Right lobe of liver (tissue), 6 donors: ENCODE measurements around the gene GULP1. TPM values are rescaled to one million over a fixed set of nuclear protein-coding genes. Genes with fewer than 3 reads are reported as not detected.
A peak's percentile ranks its signal among the peaks of the same experiment; 100 is the strongest.

Source experiments
- ATAC-seq, 4 donors: fragments of 200-7000 bp; cut with Tn5 transposase; one replicate each; pipeline ENCODE4 v1.9.1; 2020; ENCODE audit warnings: mild to moderate bottlenecking in 4 of 4, moderate library complexity in 4 of 4
- DNase-seq, 3 donors: peaks; one replicate each; pipeline ENCODE4 v3.0.0-alpha.2; 2020
- H3K27ac ChIP-seq, 3 donors: fragments of 200-600 bp; one replicate each; pipeline ENCODE4 v1.8.0; 2022
- H3K27me3 ChIP-seq, 2 donors: fragments of 200-600 bp; one replicate each; pipeline ENCODE4 v1.8.0; 2022
- H3K36me3 ChIP-seq, 4 donors: fragments of 200-600 bp; sonication (generic) in 1 of 4; one replicate each; pipeline versions ENCODE4 v1.5.1 to v1.8.0; 2017 to 2022; ENCODE audit warnings: control low read depth in 1 of 4
- H3K4me1 ChIP-seq, 4 donors: fragments of 200-600 bp; sonication (generic) in 1 of 4; one replicate each; pipeline versions ENCODE4 v1.5.1 to v1.8.0; 2017 to 2022; ENCODE audit warnings: control low read depth in 1 of 4
- H3K4me3 ChIP-seq, 3 donors: fragments of 200-600 bp; one replicate each; pipeline ENCODE4 v1.8.0; 2022
- H3K9me3 ChIP-seq, 4 donors: fragments of 200-600 bp; sonication (generic) in 1 of 4; one replicate each; pipeline versions ENCODE4 v1.5.1 to v1.8.0; 2017 to 2022; ENCODE audit warnings: control low read depth in 1 of 4
- POLR2A ChIP-seq: fragments of 450-650 bp; IDR thresholded peaks from one replicate; pipeline ENCODE4 v1.6.1; 2017; ENCODE audit warnings: antibody characterized with exemption, mild to moderate bottlenecking
- WGBS: methylation state at CpG from one replicate; pipeline ENCODE4 v1.1.6; 2018; ENCODE audit warnings: low coverage, low lambda C conversion rate; ENCODE audit not compliant: insufficient coverage; ENCODE audit errors: missing lambda C conversion rate; 5-methylcytosine and 5-hydroxymethylcytosine counted together
- intact Hi-C, 2 donors: fragments of 100-400 bp; cut with DNase I; formaldehyde crosslinking; loops; one replicate each; pipeline versions ENCODE4 v1.11.2 to v1.14.1; 2022
- total RNA-seq, 6 experiments: library from RNA; depleted of rRNA in 2 of 6; stranded (reverse); fragments of >200 nt in 2 of 6; fragmentation: NEBNext Ultra II Directional in 3 of 6; extraction: Animal tissue kit (Norgen Biotek cat#: 25700) in 3 of 6; gene quantifications; one replicate each; pipeline versions ENCODE4 v1.1.0 to v1.2.4, GENCODE V29; 2016 to 2023
- TF ChIP-seq, protein P1 (sequence below), 4 donors: fragments of 200-600 bp in 3 of 4; fragments of 450-650 bp in 1 of 4; IDR thresholded peaks; one replicate each; pipeline versions ENCODE4 v1.5.1 to v1.8.0; 2016 to 2022; ENCODE audit warnings: antibody characterized with exemption in 4 of 4, mild to moderate bottlenecking in 2 of 4
- donor health status: DM: no; HTN: yes; CAD: no.
- donor health status: DM: no; HTN: no; CAD: no.
- donor health status: DM: no; HTN: no; CAD: no.
- donor health status: DM: no; HTN: yes; CAD: no.
- donor health status: DM: no; HTN: yes; CAD: no.

Gene GULP1
- total RNA-seq, 6 experiments from 2014 or later = 0.42 to 4.4 (median 0.89) TPM

DNA sequence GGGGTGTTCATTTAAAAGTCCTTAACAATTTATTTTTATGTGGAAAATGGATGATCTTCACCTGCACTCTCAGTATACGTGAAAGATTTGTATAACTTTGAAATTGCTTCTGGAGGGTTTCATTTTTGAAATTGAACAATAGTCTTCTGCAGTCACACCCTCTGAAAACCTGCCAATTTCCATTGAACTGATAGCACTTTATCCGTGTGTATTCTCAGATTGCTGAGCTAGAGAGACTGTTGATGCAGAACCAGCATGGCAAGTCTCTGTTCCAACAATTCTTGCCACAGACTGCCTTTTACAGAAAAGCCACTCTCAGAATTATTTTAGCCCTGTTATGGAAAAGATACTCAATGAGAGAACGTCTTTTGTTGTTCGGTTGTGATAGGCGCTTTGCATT is 6.6 kb upstream of the GULP1 start:
- no peak for DNase-seq
- H3K4me3 ChIP-seq = no peak overlapping the region

DNA sequence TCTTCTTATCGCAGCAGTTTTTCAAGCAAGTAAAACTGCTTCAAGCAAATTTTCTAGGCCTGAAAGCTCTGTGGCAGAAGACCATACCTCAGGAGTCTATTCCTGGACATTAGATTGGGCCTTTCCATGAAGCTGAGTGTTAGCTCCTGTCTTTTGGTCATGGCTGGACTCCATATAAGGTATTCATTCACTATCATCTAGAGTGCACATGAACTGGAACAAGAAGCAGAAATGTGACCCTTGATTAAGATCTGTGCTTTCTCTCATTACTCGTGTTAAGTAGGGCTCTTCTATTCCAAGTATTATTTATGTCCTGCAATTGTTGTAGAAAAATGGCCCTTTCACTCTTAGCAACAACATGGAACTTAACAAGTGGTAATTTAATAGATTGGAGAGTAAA is 5.9 kb upstream of the GULP1 start:
- TF ChIP-seq POLR2A = no peak
- TF ChIP-seq, protein P1, sequence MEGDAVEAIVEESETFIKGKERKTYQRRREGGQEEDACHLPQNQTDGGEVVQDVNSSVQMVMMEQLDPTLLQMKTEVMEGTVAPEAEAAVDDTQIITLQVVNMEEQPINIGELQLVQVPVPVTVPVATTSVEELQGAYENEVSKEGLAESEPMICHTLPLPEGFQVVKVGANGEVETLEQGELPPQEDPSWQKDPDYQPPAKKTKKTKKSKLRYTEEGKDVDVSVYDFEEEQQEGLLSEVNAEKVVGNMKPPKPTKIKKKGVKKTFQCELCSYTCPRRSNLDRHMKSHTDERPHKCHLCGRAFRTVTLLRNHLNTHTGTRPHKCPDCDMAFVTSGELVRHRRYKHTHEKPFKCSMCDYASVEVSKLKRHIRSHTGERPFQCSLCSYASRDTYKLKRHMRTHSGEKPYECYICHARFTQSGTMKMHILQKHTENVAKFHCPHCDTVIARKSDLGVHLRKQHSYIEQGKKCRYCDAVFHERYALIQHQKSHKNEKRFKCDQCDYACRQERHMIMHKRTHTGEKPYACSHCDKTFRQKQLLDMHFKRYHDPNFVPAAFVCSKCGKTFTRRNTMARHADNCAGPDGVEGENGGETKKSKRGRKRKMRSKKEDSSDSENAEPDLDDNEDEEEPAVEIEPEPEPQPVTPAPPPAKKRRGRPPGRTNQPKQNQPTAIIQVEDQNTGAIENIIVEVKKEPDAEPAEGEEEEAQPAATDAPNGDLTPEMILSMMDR (IDR thresholded peaks at IDR 0.05) = no peak
- WGBS = 65% methylated on average over 2 of the region's 2 CpGs
- intact Hi-C loops = no loop called here
- H3K27me3 ChIP-seq = no peaks in the 10 kb centered on the region
- H3K9me3 ChIP-seq = no peaks in the 10 kb centered on the region
- peaks cover 0 to 1% (median 0%) of the 10 kb centered on the region in 4 donors for H3K4me1 ChIP-seq
- ATAC-seq = no peak
- no peaks in the 10 kb centered on the region for H3K36me3 ChIP-seq
- no peak for DNase-seq
- H3K27ac ChIP-seq = no peak overlapping the region
- H3K4me3 ChIP-seq = no peak overlapping the region

More for the DNA sequence above, 6.6 kb upstream of the GULP1 start:
- 64% methylated on average over 5 of the region's 5 CpGs for WGBS
- H3K36me3 ChIP-seq = no peaks in the 10 kb centered on the region
- intact Hi-C loops = no loop called here
- no peaks in the 10 kb centered on the region for H3K9me3 ChIP-seq
- H3K27ac ChIP-seq = no peak overlapping the region
- no peaks in the 10 kb centered on the region for H3K27me3 ChIP-seq
- ATAC-seq = no peak
- no peak for TF ChIP-seq POLR2A
- TF ChIP-seq, protein P1 (IDR thresholded peaks at IDR 0.05) = no peak
- H3K4me1 ChIP-seq = peaks cover 0 to 4% (median 0%) of the 10 kb centered on the region in 4 donors

DNA sequence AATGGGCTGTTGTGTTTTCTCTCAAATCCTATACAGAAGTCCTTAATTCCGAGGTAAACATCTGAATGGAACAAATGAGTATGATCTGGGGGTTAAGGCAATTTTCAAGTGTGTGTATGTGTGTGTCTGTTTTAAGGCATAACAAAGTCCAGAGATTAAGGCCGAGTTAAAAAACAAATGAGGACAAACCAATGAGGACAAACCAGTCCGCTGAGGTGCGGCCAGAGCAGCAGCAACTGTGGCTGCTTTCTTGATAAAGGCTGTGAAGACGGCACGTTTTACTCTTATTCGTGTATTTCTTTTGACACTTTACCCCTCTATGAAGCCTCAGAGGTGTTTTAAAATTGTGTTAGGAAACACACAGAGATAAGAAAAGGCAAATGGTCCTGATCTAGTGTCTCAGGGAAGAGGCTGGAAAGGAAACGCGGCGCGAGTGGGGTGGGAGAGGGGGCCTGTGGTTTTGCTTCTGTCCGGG is 495 bp upstream of the GULP1 start:
- intact Hi-C loops = no loop called here
- H3K36me3 ChIP-seq = no peaks in the 10 kb centered on the region
- H3K4me1 ChIP-seq = peaks cover 0 to 4% (median 0%) of the 10 kb centered on the region in 4 donors
- DNase-seq (no peak), ATAC-seq (peak in 1 of 4 donors; percentile 14)
- H3K27me3 ChIP-seq = peaks cover 0 to 3% of the 10 kb centered on the region in 2 donors
- peak overlapping the region in 2 of 3 donors; percentile 22 to 57 for H3K27ac ChIP-seq
- peak overlapping the region; percentile 46 to 59 (median 56) for H3K4me3 ChIP-seq
- TF ChIP-seq, protein P1 (IDR thresholded peaks at IDR 0.05) = no peak
- TF ChIP-seq POLR2A = no peak
- no peaks in the 10 kb centered on the region for H3K9me3 ChIP-seq
- WGBS = 5% methylated on average over 12 of the region's 12 CpGs

DNA sequence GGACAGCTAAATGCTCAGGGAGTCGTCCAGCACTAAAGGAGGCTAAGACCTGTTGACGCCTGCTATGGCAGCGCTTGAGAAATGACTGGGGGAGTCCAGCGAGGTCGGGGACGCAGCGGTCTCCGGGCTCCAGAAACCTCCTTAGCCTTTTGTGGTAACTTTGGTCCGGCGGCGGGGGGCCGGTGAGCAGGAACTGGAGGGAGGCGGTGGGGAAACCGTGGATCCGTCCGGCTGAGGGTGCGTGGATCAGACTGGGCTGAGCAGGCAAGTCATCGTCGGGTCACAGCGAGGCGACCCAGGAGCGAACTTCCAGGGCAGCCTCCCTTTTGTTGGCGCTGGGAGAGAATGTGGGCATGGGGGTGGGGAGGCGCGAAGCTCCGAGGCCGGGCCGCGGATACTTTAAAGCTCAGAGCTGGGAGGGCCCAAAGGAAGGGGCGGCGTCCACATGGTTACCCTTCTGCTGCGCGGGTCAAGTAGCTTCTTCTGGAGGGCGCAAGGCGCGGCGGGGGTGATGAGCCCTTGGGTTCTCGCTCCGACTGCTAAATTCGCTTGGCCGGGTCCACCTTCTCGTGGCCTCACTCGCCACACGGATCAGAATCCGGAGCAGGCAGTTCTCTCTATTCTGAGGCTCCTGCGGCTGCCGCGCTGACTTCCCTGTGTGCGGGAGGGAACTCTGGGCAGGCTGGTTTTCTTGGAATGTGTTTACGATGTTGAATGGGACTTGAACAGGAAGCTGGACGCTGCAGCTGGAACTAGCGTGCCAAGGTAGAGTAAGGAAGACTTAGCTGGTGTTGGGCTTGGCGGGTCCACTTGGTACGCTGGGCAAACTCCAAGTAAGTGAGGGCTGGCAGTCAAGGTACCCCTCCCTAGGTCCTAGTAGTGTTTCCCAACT is 920 bp downstream of the GULP1 start:
- Histone ChIP-seq H3K27me3 (peaks cover 0 to 3% of the 10 kb centered on the region in 2 donors), H3K4me1 (peaks cover 0 to 4% (median 0%) of the 10 kb centered on the region in 4 donors), H3K27ac (peak overlapping the region; percentile 22 to 57 (median 39)), H3K36me3 (no peaks in the 10 kb centered on the region), H3K4me3 (peak overlapping the region; percentile 46 to 59 (median 56)), H3K9me3 (no peaks in the 10 kb centered on the region)
- intact Hi-C loops = no loop called here
- no peak for TF ChIP-seq POLR2A
- peak; percentile 28 to 58 (median 47) for DNase-seq
- 4% methylated on average over 20 of the region's 54 CpGs for WGBS
- ATAC-seq = peak; percentile 52 to 70 (median 58)
